HEK293 (cell line): Measurements from ENCODE around the gene PSMD9.
A peak's percentile ranks its signal among the peaks of the same experiment; 100 is the strongest.

ENCODE experiments used
- CTCF ChIA-PET: fragments of 350-600 bp; formaldehyde crosslinking; extraction: SDS; loops from one replicate; lab custom pipeline; 2021; ENCODE audit warnings: antibody characterized with exemption; lab: Yijun Ruan, JAX
- POLR2A ChIA-PET: fragments of 300-600 bp; formaldehyde crosslinking; extraction: SDS; loops from one replicate; lab custom pipeline; 2020; ENCODE audit warnings: antibody characterized with exemption, inconsistent platforms; lab: Yijun Ruan, JAX
- H3K27ac ChIP-seq: fragments of 200-500 bp; sonication (Bioruptor generic); 2 replicates; pipeline ENCODE4 v1.5.1; 2014; ENCODE audit warnings: low read depth, low read length, control low read depth, inconsistent platforms; ENCODE audit errors: extremely low read depth
- H3K36me3 ChIP-seq, 2 experiments: fragments of 200-500 bp in 1 of 2; sonication (Bioruptor generic) in 1 of 2; 1 replicate in 1 of 2; 2 replicates in 1 of 2; pipeline ENCODE4 v1.5.1; 2014 to 2017; ENCODE audit warnings: inconsistent platforms in 2 of 2, low read length in 2 of 2; ENCODE audit not compliant: control insufficient read depth in 2 of 2, insufficient read depth in 1 of 2
- H3K4me1 ChIP-seq: fragments of 200-500 bp; sonication (Bioruptor generic); 2 replicates; pipeline ENCODE4 v1.5.1; 2014; ENCODE audit warnings: mild to moderate bottlenecking, low read length, inconsistent platforms; ENCODE audit not compliant: control insufficient read depth, insufficient read depth
- H3K4me3 ChIP-seq: 2 replicates; pipeline ENCODE4 v1.5.1; 2011; ENCODE audit warnings: low read depth, mild to moderate bottlenecking, control low read depth, low read length, moderate library complexity
- H3K9me3 ChIP-seq: fragments of 200-500 bp; sonication (Bioruptor generic); 2 replicates; pipeline ENCODE4 v1.5.1; 2014; ENCODE audit warnings: low read depth, low read length, inconsistent platforms; ENCODE audit not compliant: control insufficient read depth, insufficient read depth
- CTCF ChIP-seq: fragments of 450-650 bp; formaldehyde crosslinking; IDR thresholded peaks from 2 replicates; pipeline ENCODE4 v1.5.1; 2016; ENCODE audit warnings: missing biosample characterization, missing genetic modification characterization
- HOXA7 ChIP-seq: sonication (generic); formaldehyde crosslinking; IDR thresholded peaks from 2 replicates; pipeline ENCODE4 v1.8.1; 2022; ENCODE audit warnings: missing genetic modification reagents, borderline replicate concordance
- SP2 ChIP-seq: fragments of 450-650 bp; formaldehyde crosslinking; IDR thresholded peaks from 2 replicates; pipeline ENCODE4 v1.5.1; 2016; ENCODE audit warnings: missing biosample characterization, missing genetic modification characterization
- SP7 ChIP-seq: fragments of 450-650 bp; formaldehyde crosslinking; IDR thresholded peaks from 2 replicates; pipeline ENCODE4 v1.5.1; 2016; ENCODE audit warnings: missing biosample characterization, missing genetic modification characterization
- YY1 ChIP-seq: fragments of 450-650 bp; formaldehyde crosslinking; IDR thresholded peaks from 2 replicates; pipeline ENCODE4 v1.5.1; 2018; ENCODE audit warnings: missing biosample characterization, missing genetic modification characterization
- YY2 ChIP-seq: fragments of 450-650 bp; formaldehyde crosslinking; IDR thresholded peaks from 2 replicates; pipeline ENCODE4 v1.5.1; 2016; ENCODE audit warnings: missing biosample characterization, missing genetic modification characterization
- ZBTB11 ChIP-seq: fragments of 450-650 bp; formaldehyde crosslinking; conservative IDR thresholded peaks from 2 replicates; pipeline ENCODE4 v1.5.1; 2016; ENCODE audit warnings: low read depth, missing biosample characterization, missing genetic modification characterization
- ZBTB6 ChIP-seq: fragments of 450-650 bp; formaldehyde crosslinking; IDR thresholded peaks from 2 replicates; pipeline ENCODE4 v1.5.1; 2017; ENCODE audit warnings: missing biosample characterization, missing genetic modification characterization
- ZNF148 ChIP-seq: fragments of 450-650 bp; formaldehyde crosslinking; IDR thresholded peaks from 2 replicates; pipeline ENCODE4 v1.5.0; 2017; ENCODE audit warnings: missing biosample characterization, missing genetic modification characterization, borderline replicate concordance
- ZNF223 ChIP-seq: fragments of 450-650 bp; formaldehyde crosslinking; IDR thresholded peaks from 2 replicates; pipeline ENCODE4 v1.5.1; 2016; ENCODE audit warnings: missing biosample characterization, missing genetic modification characterization
- ZNF266 ChIP-seq: fragments of 450-650 bp; formaldehyde crosslinking; IDR thresholded peaks from 2 replicates; pipeline ENCODE4 v1.5.1; 2016; ENCODE audit warnings: missing biosample characterization, missing genetic modification characterization, low read depth
- ZNF366 ChIP-seq: fragments of 450-650 bp; formaldehyde crosslinking; conservative IDR thresholded peaks from 2 replicates; pipeline ENCODE4 v1.5.1; 2016; ENCODE audit warnings: missing biosample characterization, missing genetic modification characterization
- ZNF433 ChIP-seq: fragments of 450-650 bp; formaldehyde crosslinking; IDR thresholded peaks from 2 replicates; pipeline ENCODE4 v1.5.1; 2016; ENCODE audit warnings: missing biosample characterization, missing genetic modification characterization, low read depth
- ZNF518A ChIP-seq: fragments of 450-650 bp; formaldehyde crosslinking; conservative IDR thresholded peaks from 2 replicates; pipeline ENCODE4 v1.5.1; 2016; ENCODE audit warnings: low read depth, missing biosample characterization, missing genetic modification characterization
- ZNF623 ChIP-seq: fragments of 450-650 bp; formaldehyde crosslinking; IDR thresholded peaks from 2 replicates; pipeline ENCODE4 v1.5.1; 2016; ENCODE audit warnings: missing biosample characterization, missing genetic modification characterization
- ZNF639 ChIP-seq: fragments of 450-650 bp; formaldehyde crosslinking; IDR thresholded peaks from 2 replicates; pipeline ENCODE4 v1.5.1; 2016; ENCODE audit warnings: missing biosample characterization, missing genetic modification characterization

Gene PSMD9

GRCh38 chr12:121908702-121909101, 20.1 kb downstream of the PSMD9 start:
- ChIA-PET POLR2A (no interaction called here), CTCF (interaction anchor here (1.3 to 2.1 kb wide), 2 partner anchors 9 to 115 kb away, joined by 3 to 11 read pairs; partner anchors contain the start of genes CFAP251 and RHOF)
- Histone ChIP-seq H3K4me1 (no peaks in the 10 kb centered on the region), H3K27ac (no peak overlapping the region), H3K36me3 (peaks cover 36 to 59% of the 10 kb centered on the region in 2 experiments; a peak in 2 of 3 replicates), H3K9me3 (no peaks in the 10 kb centered on the region), H3K4me3 (no peak overlapping the region)
- TF ChIP-seq CTCF (tag by site-specific recombination): no peak
- TF ChIP-seq ZNF623 (tag by site-specific recombination): 0 out of 2 replicates have a peak, but pooled peaks have one; percentile 20

GRCh38 chr12:121911824-121912585, 23.4 kb downstream of the PSMD9 start:
- H3K9me3 ChIP-seq: no peaks in the 10 kb centered on the region
- H3K4me1 ChIP-seq: no peaks in the 10 kb centered on the region
- POLR2A ChIA-PET: interaction anchor here (0.6 to 0.7 kb wide), 2 partner anchors 24 to 167 kb away, joined by 6 to 7 read pairs; partner anchors contain the start of gene MLXIP
- CTCF ChIA-PET: interaction anchor here (0.6 to 0.8 kb wide), 4 partner anchors 27 to 212 kb away, joined by 3 to 4 read pairs (median 3); no protein-coding TSS in a partner anchor
- peaks cover 39 to 59% of the 10 kb centered on the region in 2 experiments for H3K36me3 ChIP-seq
- no peak overlapping the region for H3K27ac ChIP-seq
- no peak overlapping the region for H3K4me3 ChIP-seq
- TF ChIP-seq ZNF266: peak; percentile 65
- peak; percentile 96 for TF ChIP-seq ZNF518A (tag by site-specific recombination)
- no peak for TF ChIP-seq SP2 (tag by site-specific recombination)
- TF ChIP-seq ZNF148 (tag by site-specific recombination): no peak
- TF ChIP-seq SP7 (tag by site-specific recombination): no peak
- TF ChIP-seq ZBTB6 (tag by site-specific recombination): no peak
- peak; percentile 62; the same call in 1 of the 2 replicates for TF ChIP-seq ZNF639 (tag by site-specific recombination)
- peak; percentile 82 for TF ChIP-seq ZBTB11 (tag by site-specific recombination)
- TF ChIP-seq HOXA7 (CRISPR knock-in tag): no peak
- TF ChIP-seq ZNF433 (tag by site-specific recombination): peak; percentile 75; the same call in 1 of the 2 replicates
- no peak for TF ChIP-seq YY2 (tag by site-specific recombination)
- TF ChIP-seq ZNF366: 0 out of 2 replicates have a peak, but pooled peaks have one; percentile 18
- no peak for TF ChIP-seq YY1 (tag by site-specific recombination)
- TF ChIP-seq ZNF223 (tag by site-specific recombination): peak; percentile 26; the same call in 1 of the 2 replicates
